Measurements from ENCODE around the gene BTG4. TPM values are rescaled to one million over a fixed set of nuclear protein-coding genes. Genes with fewer than 3 reads are reported as not detected.

The BTG4 gene
- total and polyA plus RNA-seq, 2 experiments from 2014 or later, result 0.21 to 0.31 TPM

DNA sequence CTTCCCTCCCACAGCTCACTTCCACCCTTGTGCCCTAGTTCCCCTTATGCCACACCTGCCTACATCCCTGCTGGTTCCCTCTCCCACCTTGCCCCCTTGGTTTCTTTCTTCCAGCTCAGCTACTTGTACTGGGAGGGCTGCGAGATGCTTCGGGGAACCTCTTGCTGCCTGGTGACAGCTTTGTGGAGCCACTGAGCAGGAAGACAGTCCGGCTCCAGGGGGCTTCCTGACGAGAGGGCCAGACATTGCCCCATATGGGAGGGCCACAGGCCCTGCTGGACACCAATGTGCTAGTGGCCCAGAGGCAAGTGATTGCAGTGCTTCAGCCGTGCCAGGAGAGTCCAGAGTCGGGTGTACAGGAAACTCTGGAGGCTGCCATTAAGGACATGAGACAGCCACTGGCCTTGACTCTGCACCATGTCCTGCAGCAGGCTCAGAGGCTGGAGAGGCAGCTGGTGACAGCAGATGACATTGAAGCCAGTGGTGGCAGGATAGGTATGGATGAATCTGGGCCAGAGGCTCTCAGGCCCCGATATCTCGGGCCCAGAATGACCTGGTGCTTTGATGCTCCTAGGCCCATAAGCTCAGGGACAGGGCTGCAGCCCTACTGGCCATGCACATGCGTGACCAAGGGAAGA is 54.3 kb downstream of the BTG4 start (continued):
- TF ChIP-seq, protein P1, sequence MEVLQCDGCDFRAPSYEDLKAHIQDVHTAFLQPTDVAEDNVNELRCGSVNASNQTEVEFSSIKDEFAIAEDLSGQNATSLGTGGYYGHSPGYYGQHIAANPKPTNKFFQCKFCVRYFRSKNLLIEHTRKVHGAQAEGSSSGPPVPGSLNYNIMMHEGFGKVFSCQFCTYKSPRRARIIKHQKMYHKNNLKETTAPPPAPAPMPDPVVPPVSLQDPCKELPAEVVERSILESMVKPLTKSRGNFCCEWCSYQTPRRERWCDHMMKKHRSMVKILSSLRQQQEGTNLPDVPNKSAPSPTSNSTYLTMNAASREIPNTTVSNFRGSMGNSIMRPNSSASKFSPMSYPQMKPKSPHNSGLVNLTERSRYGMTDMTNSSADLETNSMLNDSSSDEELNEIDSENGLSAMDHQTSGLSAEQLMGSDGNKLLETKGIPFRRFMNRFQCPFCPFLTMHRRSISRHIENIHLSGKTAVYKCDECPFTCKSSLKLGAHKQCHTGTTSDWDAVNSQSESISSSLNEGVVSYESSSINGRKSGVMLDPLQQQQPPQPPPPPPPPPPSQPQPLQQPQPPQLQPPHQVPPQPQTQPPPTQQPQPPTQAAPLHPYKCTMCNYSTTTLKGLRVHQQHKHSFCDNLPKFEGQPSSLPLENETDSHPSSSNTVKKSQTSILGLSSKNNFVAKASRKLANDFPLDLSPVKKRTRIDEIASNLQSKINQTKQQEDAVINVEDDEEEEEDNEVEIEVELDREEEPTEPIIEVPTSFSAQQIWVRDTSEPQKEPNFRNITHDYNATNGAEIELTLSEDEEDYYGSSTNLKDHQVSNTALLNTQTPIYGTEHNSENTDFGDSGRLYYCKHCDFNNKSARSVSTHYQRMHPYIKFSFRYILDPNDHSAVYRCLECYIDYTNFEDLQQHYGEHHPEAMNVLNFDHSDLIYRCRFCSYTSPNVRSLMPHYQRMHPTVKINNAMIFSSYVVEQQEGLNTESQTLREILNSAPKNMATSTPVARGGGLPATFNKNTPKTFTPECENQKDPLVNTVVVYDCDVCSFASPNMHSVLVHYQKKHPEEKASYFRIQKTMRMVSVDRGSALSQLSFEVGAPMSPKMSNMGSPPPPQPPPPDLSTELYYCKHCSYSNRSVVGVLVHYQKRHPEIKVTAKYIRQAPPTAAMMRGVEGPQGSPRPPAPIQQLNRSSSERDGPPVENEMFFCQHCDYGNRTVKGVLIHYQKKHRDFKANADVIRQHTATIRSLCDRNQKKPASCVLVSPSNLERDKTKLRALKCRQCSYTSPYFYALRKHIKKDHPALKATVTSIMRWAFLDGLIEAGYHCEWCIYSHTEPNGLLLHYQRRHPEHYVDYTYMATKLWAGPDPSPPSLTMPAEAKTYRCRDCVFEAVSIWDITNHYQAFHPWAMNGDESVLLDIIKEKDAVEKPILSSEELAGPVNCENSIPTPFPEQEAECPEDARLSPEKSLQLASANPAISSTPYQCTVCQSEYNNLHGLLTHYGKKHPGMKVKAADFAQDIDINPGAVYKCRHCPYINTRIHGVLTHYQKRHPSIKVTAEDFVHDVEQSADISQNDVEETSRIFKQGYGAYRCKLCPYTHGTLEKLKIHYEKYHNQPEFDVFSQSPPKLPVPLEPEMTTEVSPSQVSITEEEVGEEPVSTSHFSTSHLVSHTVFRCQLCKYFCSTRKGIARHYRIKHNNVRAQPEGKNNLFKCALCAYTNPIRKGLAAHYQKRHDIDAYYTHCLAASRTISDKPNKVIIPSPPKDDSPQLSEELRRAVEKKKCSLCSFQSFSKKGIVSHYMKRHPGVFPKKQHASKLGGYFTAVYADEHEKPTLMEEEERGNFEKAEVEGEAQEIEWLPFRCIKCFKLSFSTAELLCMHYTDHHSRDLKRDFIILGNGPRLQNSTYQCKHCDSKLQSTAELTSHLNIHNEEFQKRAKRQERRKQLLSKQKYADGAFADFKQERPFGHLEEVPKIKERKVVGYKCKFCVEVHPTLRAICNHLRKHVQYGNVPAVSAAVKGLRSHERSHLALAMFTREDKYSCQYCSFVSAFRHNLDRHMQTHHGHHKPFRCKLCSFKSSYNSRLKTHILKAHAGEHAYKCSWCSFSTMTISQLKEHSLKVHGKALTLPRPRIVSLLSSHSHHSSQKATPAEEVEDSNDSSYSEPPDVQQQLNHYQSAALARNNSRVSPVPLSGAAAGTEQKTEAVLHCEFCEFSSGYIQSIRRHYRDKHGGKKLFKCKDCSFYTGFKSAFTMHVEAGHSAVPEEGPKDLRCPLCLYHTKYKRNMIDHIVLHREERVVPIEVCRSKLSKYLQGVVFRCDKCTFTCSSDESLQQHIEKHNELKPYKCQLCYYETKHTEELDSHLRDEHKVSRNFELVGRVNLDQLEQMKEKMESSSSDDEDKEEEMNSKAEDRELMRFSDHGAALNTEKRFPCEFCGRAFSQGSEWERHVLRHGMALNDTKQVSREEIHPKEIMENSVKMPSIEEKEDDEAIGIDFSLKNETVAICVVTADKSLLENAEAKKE (CRISPR knock-in tag; IDR thresholded peaks at IDR 0.05), result no peak
- TF ChIP-seq POLR2AphosphoS5 (IDR thresholded peaks at IDR 0.05; ENCODE audit: low read depth) (no peak), ZNF114 (CRISPR knock-in tag; IDR thresholded peaks at IDR 0.05) (no peak), NANOG (IDR thresholded peaks at IDR 0.05; ENCODE audit: borderline replicate concordance) (no peak), JUNB (IDR thresholded peaks at IDR 0.05; ENCODE audit: unreplicated experiment) (no peak), EZH2phosphoT487 (IDR thresholded peaks at IDR 0.05; ENCODE audit: unreplicated experiment) (no peak)

DNA sequence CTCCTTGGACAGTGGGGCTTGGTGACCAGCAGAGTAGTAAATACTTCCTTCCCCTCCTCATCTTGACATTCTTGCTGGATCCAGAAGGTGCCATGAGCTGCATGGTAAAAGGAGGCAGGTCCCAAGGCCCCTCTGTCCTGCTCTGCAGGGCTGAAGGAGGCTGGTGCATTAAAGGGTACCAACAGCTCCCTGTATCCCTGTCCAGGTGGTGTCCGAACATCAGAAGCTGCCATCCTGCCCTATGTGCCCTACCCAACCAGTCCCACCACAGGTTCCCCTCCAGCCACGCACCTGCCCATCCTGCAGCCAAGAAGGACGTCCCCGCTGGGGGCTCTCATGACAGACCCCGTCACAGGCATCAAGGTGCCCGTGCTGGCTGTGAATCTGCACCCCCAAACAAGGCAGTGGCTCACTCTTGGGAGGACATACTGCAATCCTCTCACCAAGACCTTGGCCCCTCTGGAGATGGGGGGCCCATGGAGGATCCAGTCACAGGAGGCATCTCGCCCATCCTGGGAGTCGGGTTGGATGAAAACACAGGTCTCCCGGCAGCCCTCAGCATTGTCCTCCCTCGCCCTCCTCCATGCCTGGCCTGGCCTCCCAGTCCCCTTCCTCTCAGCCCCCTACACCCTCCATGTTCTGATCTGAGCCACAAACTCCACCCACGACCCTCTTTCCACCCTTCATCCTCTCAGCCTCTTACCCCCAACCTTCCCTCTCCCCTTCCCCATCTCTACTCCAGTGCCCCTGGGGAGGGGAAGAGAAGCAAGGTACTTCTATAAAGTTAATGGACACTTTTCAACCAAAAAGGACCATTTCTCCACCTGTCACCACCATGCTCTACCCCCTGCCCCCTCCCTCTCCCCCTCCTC is 55.1 kb downstream of the BTG4 start:
- ATAC-seq (no peak), DNase-seq (ENCODE audit: low spot score) (no peak)
- no peak overlapping the region for H3K27ac ChIP-seq (ENCODE audit: low read depth)
- H3K4me1 Mint-ChIP-seq, result peaks cover 14% of the 10 kb centered on the region
- no peaks in the 10 kb centered on the region for H3K9me3 Mint-ChIP-seq
- H3F3A ChIP-seq (replicated peaks; ENCODE audit: low read depth), result no peaks in the 10 kb centered on the region
- no peak overlapping the region for H3K4me3 ChIP-seq
- no peaks in the 10 kb centered on the region for H3K36me3 ChIP-seq (ENCODE audit: insufficient read depth)
- no peak for TF ChIP-seq EZH2phosphoT487 (IDR thresholded peaks at IDR 0.05; ENCODE audit: unreplicated experiment)
- no peak overlapping the region for H3K4me2 ChIP-seq
- peaks cover 9% of the 10 kb centered on the region for H3K27me3 Mint-ChIP-seq (ENCODE audit: insufficient read depth, low read depth, poor library complexity)
- H2AFZ ChIP-seq, result no peak overlapping the region
- H3K79me2 ChIP-seq (replicated peaks; ENCODE audit: insufficient read depth), result no peaks in the 10 kb centered on the region
- H3K9me2 ChIP-seq (ENCODE audit: insufficient read depth), result no peaks in the 10 kb centered on the region
- no peak overlapping the region for H3K4me3 Mint-ChIP-seq
- H4K20me1 ChIP-seq (replicated peaks; ENCODE audit: insufficient read depth), result no peaks in the 10 kb centered on the region
- no peaks in the 10 kb centered on the region for H3K27me3 ChIP-seq (ENCODE audit: insufficient read depth)
- H3K36me3 Mint-ChIP-seq (ENCODE audit: low read depth), result no peaks in the 10 kb centered on the region; the same call in 2 of the 3 replicates
- H3K27ac Mint-ChIP-seq, result no peak overlapping the region
- no peaks in the 10 kb centered on the region for H3K4me1 ChIP-seq (ENCODE audit: insufficient read depth)

Measured in GM23338 (cell line).